GM19455 (cell line): ENCODE results near the gene HOXA11.

ENCODE experiments used
- ATAC-seq: cut with Tn5 transposase; IDR thresholded peaks from one replicate; pipeline ENCODE4 v1.9.1; 2021; ENCODE audit not compliant: unreplicated experiment

HOXA11 gene

DNA sequence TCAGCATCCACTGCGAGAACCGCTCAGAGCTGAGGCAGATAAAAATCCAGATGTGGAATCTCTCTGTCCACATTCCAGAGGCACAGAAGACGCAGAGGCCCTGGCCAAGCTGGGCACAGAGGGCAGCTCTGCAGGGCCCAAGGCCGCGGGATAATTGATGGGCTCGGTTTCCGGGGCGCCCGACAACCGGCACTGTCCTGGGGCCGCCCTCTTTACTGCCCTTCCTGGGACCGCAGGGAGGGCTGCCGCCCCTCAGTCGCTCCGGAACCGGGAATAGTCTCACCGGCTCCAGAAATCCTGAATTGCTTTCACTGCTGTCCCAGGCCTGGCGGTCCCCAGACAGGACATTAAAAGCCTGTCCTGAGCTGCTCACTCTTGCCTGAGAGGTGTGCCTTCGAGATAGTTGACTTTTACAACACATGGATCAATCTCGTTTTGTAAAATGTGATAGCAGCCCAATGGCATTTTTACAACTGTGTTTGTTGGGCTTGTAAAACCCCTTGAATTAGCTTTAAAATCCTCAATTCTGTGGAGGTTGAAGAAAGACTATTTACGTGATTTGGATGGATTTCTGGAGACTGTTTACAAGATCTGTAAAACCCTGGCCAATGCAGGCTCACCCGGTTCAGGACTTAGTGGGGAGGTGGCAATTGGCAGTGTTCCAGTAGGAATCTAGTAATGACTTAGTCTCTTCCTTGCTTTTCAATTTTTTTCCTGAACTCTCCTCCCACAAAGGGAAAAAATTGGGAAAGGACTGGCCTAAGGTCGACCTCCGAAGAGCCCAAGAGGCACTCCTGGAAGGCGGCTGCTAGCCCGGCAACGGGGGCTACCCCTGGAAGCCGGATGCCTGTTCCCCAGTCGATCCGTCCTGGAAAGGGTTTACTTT is 36.0 kb downstream of the HOXA11 start:
- no peak for ATAC-seq

DNA sequence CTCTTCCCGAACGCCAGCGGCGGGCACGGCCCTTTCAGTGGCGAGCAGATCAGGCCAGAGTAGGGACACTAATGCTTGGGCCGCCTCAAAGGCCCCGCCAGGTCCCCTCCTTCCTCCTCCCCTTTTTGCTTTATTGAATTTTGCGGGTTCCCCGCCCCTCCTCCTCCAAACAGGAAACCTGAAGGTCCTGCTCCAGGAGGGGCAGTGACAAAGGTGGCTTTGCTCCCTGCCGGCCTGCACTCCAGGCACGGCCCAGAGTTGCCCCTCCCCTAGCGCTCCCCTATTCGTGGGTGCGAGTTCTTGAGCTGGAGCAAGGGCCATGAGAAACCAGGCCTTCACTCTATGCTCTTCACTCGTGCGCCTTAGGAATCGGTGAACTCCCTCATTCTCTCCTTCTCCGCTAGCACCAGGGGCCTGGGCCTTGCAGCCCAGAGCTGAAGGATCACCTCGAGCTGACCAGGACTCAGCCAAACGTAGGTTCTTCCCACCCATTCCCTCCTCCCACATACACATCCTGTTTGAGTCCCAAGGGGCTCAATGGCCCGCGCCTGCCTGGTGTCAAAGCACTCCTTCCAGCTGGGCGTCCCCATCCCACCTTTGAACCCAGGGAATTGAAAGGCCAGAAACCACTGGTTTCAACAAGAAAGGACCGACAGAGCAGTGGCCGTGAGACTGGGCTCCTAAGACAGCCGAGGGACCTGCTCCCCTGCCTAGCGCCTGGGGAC is 36.8 kb downstream of the HOXA11 start:
- no peak for ATAC-seq

DNA sequence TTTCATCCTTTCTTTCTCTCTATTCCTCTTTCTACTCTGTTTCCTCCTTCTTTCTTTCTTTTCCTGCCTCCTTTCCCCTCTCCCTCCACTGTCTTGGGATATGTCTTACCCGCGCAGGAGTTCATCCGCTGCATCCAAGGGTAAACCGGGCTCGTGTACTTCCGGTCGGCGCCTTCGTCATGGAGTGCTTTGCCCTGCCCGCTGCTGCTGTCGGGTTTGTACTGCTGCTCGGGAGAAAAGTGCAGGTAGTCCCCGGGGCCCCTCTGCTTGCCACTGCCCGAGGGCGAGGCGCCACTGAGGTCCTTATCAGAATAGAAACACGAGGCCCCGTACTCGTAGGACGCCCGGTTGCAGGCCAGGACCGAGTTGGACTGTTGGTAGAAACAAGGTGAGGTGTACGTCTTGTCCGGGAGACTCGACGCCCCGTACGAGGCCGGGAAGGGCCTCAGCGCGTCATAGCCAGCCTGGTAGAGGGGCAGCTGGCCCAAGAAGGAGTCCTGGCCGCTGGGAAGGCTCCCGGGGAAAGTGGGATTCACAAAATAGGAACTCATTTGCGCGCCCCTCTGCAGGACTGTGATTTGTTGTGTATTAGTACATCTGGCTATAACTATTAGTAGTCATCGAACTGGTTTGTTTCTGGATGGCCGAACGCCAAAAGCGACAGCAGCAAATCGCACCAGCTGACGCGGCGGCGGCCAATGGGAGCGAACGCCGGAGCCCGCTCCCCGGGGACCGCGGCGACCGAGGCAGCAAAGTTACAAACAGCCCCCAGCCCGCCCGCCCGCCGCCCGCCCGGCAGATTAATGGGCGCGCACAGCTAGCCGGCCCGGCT is 37.6 kb downstream of the HOXA11 start, which contains the start of gene HOXA6:
TSS of gene HOXA6 (minus strand) at position 576 of the 832 bp plus-strand sequence. CDS start at position 551, 25 bp downstream.
- ATAC-seq: no peak

DNA sequence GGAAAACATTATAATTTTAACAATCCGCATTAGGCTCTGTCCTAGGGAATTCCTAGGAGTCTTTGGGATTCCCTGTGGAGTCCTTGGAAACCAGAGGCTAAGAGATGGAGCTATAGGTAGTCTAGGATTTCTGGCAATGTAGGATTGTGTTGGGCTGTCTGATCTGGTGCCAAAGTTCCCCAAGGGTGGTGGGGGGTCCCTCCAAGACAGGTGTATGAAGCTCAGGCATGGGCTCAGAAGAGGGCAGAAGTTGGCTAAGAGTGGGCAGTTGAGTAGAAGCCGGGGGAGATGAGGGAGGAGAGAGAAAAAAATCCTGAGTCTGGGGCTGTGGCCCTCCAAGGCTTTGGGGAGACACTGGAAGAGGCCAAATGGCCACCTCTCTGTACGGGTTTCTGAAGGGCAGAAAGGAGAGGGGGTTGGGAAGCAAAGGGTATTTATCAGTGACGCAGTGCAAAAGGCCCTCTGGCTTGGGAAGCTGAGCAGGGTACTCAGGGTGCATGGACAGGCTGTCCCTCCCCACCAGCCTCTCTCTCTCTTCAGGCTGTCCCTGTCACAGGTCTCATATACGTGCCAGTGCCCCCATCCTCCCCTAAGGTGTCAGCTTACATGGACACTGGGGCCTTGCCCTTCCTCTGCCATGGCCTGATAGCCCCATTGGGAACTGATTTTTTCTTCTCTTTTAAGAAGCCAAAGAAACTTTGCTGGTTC is 38.4 kb downstream of the HOXA11 start:
- no peak for ATAC-seq

DNA sequence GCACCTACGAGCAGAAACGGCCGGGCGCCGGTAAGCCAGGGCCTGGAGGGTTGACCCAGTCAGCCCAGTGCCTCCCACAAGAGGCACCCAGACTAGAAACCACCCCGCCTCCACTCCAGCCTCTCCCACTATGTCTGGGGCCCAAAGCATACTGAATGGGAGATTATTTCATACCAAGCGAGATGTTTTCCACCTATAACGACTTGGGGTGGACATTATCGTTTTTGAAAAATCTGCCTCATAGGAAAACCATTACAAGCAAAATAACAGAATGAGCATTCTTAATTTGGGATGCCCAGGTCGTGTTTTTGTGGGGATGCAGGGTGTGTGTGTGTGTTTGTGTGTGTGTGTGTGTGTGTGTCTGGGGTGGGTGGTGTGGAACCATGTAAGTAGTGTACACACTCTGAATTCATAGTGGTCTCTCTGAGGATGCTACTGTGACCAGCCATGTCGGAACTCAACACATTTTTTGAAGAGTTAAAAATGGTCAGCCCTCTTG is 39.1 kb downstream of the HOXA11 start:
- ATAC-seq: no peak

DNA sequence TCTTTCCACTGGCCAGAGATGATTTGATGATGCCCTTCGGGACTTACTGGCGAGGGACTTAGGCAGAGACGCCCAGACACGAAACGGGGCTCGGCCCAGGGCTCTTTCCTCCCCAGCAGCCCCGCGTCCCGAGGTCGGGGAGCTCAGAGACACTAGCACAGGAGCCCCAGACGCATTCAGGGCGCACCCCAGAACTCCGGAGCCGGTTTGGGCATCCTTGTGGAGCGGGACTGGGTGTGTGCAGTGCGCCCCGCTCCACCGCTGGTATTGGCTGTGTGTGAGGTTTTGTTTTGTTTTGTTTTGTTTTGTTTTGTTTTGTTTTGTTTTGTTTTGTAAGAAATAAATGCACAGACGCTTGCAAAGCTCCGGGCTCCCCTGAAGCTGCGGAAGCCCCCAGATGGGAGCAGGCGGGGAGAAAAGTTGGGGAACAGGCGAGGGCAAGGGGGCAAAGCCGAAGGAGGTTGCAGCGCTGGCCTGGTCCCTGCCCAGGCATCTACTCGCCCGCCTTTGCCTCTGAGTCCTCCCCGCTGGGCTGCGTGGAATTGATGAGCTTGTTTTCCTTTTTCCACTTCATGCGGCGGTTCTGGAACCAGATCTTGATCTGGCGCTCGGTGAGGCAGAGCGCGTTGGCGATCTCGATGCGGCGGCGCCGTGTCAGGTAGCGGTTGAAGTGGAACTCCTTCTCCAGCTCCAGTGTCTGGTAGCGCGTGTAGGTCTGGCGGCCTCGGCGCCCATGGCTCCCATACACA is 39.7 kb downstream of the HOXA11 start:
- ATAC-seq: no peak

DNA sequence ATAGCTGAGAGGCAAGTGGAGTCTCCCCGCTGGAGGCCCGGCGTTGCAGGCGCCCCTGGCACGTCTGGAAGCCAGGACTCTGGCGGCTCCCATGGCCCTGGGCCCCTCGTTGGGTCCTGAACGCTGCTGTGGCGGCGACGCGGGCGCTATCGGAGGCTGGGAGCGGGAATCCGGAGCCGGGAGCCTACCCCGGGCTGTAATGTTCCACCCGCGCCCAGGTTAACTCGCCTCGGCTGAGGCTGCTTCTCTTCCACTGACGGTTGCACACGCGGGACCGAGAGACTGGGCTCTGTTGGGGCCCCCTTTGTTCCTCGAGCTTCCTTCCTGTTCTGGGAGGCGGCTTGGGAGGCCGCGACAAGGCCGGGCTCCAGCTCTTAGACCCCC is 40.3 kb downstream of the HOXA11 start:
- ATAC-seq: no peak

DNA sequence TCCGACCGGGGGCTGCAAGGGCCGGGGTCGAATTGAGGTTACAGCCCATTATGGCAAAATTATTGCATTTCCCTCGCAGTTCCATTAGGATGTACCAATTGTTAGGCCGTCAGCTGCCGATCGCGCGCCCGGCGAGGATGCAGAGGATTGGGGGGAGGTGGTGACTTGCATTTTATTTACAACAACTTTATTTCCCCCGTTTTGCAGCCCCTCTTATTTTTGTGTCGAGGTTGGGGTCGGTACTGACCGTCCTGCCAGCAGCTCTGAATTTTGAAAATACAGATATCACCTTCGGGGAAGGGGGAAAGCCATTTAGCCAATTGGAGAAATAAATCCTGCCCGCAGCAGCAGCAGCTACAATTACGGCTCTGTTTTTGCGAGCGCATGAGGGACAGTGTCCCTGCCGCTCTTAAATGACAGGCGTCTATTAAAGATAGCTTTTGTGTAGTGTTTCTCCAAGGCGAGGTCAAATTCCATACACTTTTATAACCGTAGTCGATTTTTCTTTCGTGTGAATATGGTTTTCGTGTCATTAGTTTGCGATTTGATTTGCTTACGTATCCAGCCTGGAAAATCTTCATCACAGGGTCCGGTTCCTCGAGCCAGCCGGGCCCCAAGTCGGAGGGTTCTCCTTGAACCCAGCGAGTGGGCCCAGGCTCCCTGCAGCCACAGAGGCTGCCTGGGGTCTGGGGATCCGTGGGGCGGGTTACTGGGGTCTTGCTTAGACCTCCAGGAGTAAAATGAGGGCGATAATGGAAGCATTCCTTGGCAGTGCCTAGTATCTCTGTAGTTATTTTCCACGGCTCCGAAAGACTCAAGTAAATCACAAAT is 40.9 kb downstream of the HOXA11 start:
- ATAC-seq: no peak

DNA sequence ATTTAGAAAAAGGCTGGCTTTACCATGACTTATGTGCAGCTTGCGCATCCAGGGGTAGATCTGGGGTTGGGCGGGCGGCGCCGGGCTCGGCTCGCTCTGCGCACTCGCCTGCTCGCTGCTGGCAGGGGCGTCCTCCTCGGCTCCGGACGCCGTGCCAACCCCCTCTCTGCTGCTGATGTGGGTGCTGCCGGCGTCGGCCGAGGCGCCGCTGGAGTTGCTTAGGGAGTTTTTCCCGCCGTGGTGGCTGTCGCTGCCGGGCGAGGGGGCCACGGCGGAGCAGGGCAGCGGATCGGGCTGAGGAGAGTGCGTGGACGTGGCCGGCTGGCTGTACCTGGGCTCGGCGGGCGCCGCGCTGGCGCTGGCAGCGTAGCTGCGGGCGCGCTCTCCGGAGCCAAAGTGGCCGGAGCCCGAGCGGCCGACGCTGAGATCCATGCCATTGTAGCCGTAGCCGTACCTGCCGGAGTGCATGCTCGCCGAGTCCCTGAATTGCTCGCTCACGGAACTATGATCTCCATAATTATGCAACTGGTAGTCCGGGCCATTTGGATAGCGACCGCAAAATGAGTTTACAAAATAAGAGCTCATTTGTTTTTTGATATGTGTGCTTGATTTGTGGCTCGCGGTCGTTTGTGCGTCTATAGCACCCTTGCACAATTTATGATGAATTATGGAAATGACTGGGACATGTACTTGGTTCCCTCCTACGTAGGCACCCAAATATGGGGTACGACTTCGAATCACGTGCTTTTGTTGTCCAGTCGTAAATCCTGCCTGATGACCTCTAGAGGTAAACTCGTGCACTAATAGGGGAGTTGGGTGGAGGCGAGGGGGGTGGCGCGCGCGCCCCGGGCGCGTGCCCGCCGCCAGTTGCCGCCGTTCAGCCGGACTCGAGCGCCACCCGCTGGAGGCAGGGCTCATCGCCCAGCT is 41.7 kb downstream of the HOXA11 start, which contains the start of gene HOXA5:
TSS of gene HOXA5 (minus strand) at position 659 of the 927 bp plus-strand sequence. CDS start at position 585, 74 bp downstream.
- ATAC-seq: no peak

DNA sequence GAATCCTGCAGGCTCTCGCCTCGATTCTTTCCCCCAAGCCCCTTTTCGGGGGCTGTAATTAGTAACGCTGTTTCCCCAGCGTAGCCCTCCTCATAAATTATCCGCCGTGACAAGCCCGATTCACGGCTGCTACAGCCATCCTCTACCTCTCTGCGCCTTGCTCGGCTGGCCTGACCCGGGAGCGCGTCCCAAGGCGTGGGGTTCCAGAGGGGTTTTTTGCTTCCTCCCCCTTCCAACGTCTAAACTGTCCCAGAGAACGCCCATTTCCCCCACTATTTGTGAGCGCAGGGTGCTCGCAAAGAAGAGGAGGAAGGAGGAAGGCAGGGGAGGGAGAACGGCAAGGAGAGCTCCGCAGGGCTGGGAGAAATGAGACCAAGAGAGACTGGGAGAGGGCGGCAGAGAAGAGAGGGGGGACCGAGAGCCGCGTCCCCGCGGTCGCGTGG is 42.4 kb downstream of the HOXA11 start:
- no peak for ATAC-seq

DNA sequence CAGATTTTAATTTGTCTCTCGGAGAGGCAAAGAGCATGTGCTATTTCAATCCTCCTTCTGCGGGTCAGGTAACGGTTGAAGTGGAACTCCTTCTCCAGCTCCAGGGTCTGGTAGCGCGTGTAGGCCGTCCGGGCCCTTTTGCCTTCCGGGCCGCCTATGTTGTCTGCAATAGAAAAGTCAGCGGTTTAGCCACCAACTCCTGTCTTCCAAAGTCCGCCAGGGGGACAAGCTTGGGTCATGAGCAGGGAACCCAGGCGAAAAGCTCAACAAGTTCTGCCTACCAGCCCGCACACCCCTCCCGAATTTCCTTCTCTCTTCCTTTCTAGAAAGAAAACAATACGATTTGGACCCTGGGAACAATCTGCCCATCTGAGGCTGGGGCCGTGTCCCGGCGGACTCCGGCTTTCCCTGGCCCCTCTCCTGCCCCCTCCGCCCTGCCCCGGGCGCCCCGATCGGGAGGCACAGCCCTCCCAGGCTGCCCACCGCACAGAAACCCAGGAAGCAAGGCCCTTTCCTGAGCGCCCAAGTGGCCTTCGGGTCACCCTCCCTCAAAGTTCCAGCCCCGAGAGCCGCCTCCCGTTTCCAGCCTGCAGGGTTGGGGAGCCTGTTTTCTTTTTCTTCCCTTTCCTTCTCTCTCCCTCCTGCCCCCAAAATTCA is 43.0 kb downstream of the HOXA11 start:
- ATAC-seq: no peak

DNA sequence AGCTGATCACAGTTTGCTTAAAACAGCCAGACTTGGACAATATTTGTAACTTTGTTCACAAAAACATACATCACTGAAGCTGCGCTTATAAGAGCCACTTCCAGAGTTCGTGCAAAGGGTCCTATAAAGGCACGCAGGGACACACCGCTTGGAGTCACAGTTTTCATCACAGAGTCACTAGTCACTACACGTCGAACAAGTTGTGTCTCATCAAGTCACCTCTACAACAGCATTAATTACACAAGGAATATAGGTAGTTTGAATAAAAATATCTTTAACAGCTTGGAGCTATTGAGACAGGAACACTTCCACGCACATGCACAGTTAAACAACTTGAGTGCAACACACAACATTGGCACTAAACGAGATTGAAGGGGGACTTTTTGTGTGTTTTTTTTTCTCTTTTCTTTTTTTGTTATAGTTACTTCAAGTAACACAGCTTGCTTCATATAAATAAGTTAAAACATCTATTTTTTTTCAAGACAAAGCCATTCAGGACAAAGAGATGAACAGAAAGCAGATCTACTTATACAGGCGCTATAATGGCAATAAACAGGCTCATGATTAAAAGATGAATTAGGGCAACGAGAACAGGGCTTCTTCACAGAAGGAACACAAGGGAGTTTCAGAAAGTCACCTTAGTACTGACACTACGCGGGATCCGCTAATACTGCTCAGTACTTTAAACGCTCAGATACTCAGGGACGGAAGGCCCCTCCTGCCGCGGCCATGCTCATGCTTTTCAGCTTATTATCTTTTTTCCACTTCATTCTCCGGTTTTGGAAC is 43.7 kb downstream of the HOXA11 start:
- ATAC-seq: no peak

DNA sequence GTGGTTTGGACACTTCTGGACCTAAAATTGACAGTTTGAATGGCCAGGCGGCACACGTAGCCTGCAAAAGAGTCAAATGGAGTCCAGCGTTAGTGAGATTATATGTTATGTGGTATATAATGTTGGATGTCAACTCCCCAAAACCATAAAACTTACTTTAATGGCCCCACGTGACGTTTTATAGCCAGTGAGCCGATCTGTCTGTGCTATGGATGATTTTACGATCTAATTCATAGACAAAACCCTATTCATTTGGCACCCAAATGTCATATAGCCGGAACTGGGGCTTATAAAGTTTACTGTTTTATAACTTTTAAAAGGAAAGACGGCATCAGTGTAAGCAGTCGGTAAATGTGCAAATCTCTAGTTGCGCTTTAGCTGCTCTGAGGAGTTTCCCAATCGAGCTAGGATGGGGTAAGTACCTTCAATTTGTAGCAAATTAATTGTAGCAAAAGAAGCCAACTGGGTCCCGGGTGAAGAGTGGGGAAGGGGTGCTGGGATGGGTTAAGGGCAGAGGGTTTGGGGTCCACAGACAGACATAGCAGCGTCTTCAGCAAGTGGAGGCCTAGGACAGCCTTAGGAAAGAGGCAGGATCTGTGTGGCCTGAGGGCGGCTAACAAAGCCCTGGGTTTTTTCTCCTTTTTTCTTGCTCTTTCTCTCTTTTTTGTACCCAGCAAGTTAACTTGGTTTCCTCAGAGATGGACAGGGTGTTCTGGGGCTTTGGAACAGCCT is 44.7 kb downstream of the HOXA11 start:
- no peak for ATAC-seq

DNA sequence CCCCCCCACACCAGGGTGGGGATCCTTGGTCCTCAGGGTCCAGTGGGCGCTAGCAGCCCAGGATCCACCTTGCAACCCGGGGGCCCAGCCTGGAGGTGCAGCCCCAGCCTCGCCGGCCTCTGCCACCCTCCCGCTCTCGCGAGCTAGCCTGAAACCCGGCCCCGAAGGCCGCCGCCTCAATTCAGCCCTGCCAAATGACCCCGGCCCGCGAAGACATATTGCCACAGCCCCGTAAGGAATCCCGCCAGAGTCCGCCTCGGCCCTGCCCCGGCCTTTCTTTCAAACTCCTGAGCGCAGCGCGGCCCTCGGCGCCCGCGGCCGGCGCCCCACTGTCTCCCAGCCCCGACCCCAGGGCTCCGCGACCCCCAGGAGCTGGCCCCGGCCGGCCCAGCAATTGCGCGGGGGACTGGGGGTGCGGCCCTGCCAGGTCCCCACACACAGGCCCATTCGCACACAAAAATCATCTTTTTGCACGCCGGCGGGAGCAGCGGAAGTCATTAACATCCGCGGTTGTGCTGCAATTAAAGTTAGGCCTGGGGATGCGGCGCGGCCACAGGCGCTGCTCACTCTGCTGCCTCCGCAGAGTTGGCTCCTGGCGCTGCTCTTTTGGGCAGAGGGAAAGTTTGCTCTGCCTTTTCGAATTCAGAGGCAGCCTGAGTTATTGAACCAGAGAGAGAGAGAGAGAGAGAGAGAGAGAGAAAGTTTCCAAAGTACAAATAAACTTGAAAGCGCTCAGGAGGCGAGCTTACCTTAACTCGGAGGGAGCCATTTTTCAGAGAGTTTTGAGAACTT is 45.5 kb downstream of the HOXA11 start:
- ATAC-seq: no peak

DNA sequence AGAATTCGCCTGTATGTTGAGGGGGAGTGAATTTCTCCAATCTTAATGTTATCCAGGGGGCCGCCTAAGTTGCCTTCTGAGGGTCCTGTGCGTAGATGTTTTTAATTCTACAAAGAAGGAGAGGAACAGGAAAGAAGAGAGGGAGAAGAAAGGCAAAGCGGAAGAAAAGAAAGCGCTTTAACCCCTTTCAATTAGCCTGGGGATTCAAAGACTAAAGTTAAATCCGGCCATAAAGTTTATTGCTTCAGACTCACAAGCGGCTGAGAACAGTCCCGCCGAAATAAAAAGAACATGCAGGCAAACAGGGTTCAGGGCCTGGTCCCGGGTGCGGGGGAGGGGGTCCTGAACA is 46.1 kb downstream of the HOXA11 start:
- no peak for ATAC-seq
